Measurements from ENCODE around the gene IFNL4. TPM values are rescaled to one million over a fixed set of nuclear protein-coding genes. Genes with fewer than 3 reads are reported as not detected.
A peak's percentile ranks its signal among the peaks of the same experiment; 100 is the strongest.

IFNL4 gene
- total and polyA plus RNA-seq, 9 of the 15 experiments (the other 6 are each of a cell fraction or from before 2014, with no cell fraction given): not detected

- no peak for TF ChIP-seq ZNF707 (CRISPR knock-in tag; conservative IDR thresholded peaks at IDR 0.05)
- TF ChIP-seq TRIM24 (IDR thresholded peaks at IDR 0.05): peak in 1 of 2 experiments; percentile 77; a peak in 2 of 4 replicates
- no peak for TF ChIP-seq CREBBP (IDR thresholded peaks at IDR 0.05; ENCODE audit: low read depth, low read length)
- peak; percentile 42; the same call in 1 of the 2 replicates for TF ChIP-seq HDAC2 (IDR thresholded peaks at IDR 0.05)
- TF ChIP-seq KDM1A (IDR thresholded peaks at IDR 0.05): peak; percentile 52 to 71; a peak in 3 of 4 replicates
- TF ChIP-seq HLTF (IDR thresholded peaks at IDR 0.05): peak; percentile 69; the same call in 1 of the 2 replicates
- peak; percentile 35; the same call in 1 of the 2 replicates for TF ChIP-seq EGR1 (conservative IDR thresholded peaks at IDR 0.05)
- no peak for TF ChIP-seq ZNF3 (CRISPR knock-in tag; IDR thresholded peaks at IDR 0.05)
- TF ChIP-seq VEZF1 (CRISPR knock-in tag; IDR thresholded peaks at IDR 0.05): peak; percentile 39; the same call in 1 of the 2 replicates
- no peak for TF ChIP-seq IRF2 (CRISPR knock-in tag; IDR thresholded peaks at IDR 0.05)
- TF ChIP-seq, protein P1, sequence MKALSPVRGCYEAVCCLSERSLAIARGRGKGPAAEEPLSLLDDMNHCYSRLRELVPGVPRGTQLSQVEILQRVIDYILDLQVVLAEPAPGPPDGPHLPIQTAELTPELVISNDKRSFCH (CRISPR knock-in tag; IDR thresholded peaks at IDR 0.05): no peak
- TF ChIP-seq, protein P1 (tag; IDR thresholded peaks at IDR 0.05): no peak
- TF ChIP-seq ZSCAN32 (CRISPR knock-in tag; IDR thresholded peaks at IDR 0.05): no peak
These were observed 11.2 kb downstream of the IFNL4 start (continued) for GRCh38 chr19:39237200-39238184.

All from K562 (cell line).